ENCODE results near the gene SLC9C1. TPM values are rescaled to one million over a fixed set of nuclear protein-coding genes. Genes with fewer than 3 reads are reported as not detected.

The SLC9C1 gene
- total RNA-seq, 1 experiment from 2014 or later: not detected

GRCh38 chr3:112126511-112126911 lies 167.5 kb downstream of the SLC9C1 start:
- H3K27ac ChIP-seq (ENCODE audit: low read length): no peak overlapping the region
- no peak; the same call in 1 of the 2 replicates for ATAC-seq
- BruUV-seq (replicated peaks): no TSS peak
- no peak overlapping the region for H3K9ac ChIP-seq (ENCODE audit: low read length)
- ChIA-PET CTCF (interaction anchor here (0.9 kb wide), 1 partner anchor 15 kb away, joined by 4 read pairs; no protein-coding TSS in a partner anchor), POLR2A (ENCODE audit: unreplicated experiment) (interaction anchor here (0.6 kb wide), 1 partner anchor 488 kb away, joined by 4 read pairs; no protein-coding TSS in a partner anchor)
- H3K9me2 ChIP-seq (replicated peaks; ENCODE audit: low read length): no peaks in the 10 kb centered on the region
- TF ChIP-seq EZH2 (IDR thresholded peaks at IDR 0.05; ENCODE audit: low read length, unreplicated experiment) (no peak), EZH2phosphoT487 (IDR thresholded peaks at IDR 0.05; ENCODE audit: borderline replicate concordance, low read length) (no peak), CTCF (conservative IDR thresholded peaks at IDR 0.05; ENCODE audit: low read depth, low read length) (no peak)
- no peaks in the 10 kb centered on the region for H3K4me1 ChIP-seq (ENCODE audit: insufficient read depth, low read length)
- intact Hi-C loops (cut with micrococcal nuclease): no loop called here
- H2AFZ ChIP-seq (ENCODE audit: low read length): no peak overlapping the region
- H3K27me3 ChIP-seq (ENCODE audit: low read length): no peaks in the 10 kb centered on the region
- no peak for DNase-seq
- H4K20me1 ChIP-seq (ENCODE audit: low read length): no peaks in the 10 kb centered on the region
- no peaks in the 10 kb centered on the region for H3K36me3 ChIP-seq (ENCODE audit: low read depth, low read length)
- no peaks in the 10 kb centered on the region for H3K9me3 ChIP-seq (ENCODE audit: low read length)
- H3K4me3 ChIP-seq (ENCODE audit: low read length): no peak overlapping the region
- H3F3A ChIP-seq (ENCODE audit: low read length, unreplicated experiment): no peaks in the 10 kb centered on the region
- H3K4me2 ChIP-seq (ENCODE audit: low read length): no peak overlapping the region
- no peaks in the 10 kb centered on the region for H3K79me2 ChIP-seq (ENCODE audit: low read length)

- CTCF ChIA-PET: no interaction called here
These were observed 169.0 kb downstream of the SLC9C1 start for GRCh38 chr3:112124907-112125607.

More at GRCh38 chr3:112124907-112125607, 169.0 kb downstream of the SLC9C1 start:
- intact Hi-C loops (cut with micrococcal nuclease): no loop called here
- H2AFZ ChIP-seq (ENCODE audit: low read length): no peak overlapping the region
- H3F3A ChIP-seq (ENCODE audit: low read length, unreplicated experiment): no peaks in the 10 kb centered on the region
- no peak for TF ChIP-seq CTCF (conservative IDR thresholded peaks at IDR 0.05; ENCODE audit: low read depth, low read length)
- TF ChIP-seq EZH2 (IDR thresholded peaks at IDR 0.05; ENCODE audit: low read length, unreplicated experiment): no peak
- no peak for TF ChIP-seq EZH2phosphoT487 (IDR thresholded peaks at IDR 0.05; ENCODE audit: borderline replicate concordance, low read length)
- no peak overlapping the region for H3K9ac ChIP-seq (ENCODE audit: low read length)
- H3K27me3 ChIP-seq (ENCODE audit: low read length): no peaks in the 10 kb centered on the region
- H3K4me2 ChIP-seq (ENCODE audit: low read length): no peak overlapping the region
- H4K20me1 ChIP-seq (ENCODE audit: low read length): no peaks in the 10 kb centered on the region
- BruUV-seq (replicated peaks): no TSS peak
- H3K4me1 ChIP-seq (ENCODE audit: insufficient read depth, low read length): no peaks in the 10 kb centered on the region
- no peaks in the 10 kb centered on the region for H3K79me2 ChIP-seq (ENCODE audit: low read length)
- H3K9me3 ChIP-seq (ENCODE audit: low read length): no peaks in the 10 kb centered on the region
- POLR2A ChIA-PET (ENCODE audit: unreplicated experiment): no interaction called here
- ATAC-seq (no peak), DNase-seq (no peak)
- no peak overlapping the region for H3K27ac ChIP-seq (ENCODE audit: low read length)
- H3K9me2 ChIP-seq (replicated peaks; ENCODE audit: low read length): no peaks in the 10 kb centered on the region
- no peaks in the 10 kb centered on the region for H3K36me3 ChIP-seq (ENCODE audit: low read depth, low read length)
- H3K4me3 ChIP-seq (ENCODE audit: low read length): no peak overlapping the region
